GM21786 (cell line): Measurements from ENCODE around the gene CAMTA1.

Experiments used
- ATAC-seq: cut with Tn5 transposase; IDR thresholded peaks from one replicate; pipeline ENCODE4 v1.9.1; 2021; ENCODE audit not compliant: unreplicated experiment

The CAMTA1 gene

GRCh38 chr1:7717748-7718368, 932.6 kb downstream of the CAMTA1 start:
- no peak for ATAC-seq

- no peak for ATAC-seq
Measured at GRCh38 chr1:7719468-7720094, 934.3 kb downstream of the CAMTA1 start.

GRCh38 chr1:7721940-7722669, 936.9 kb downstream of the CAMTA1 start:
- ATAC-seq: no peak

GRCh38 chr1:7722670-7723012, 937.4 kb downstream of the CAMTA1 start:
- no peak for ATAC-seq

- no peak for ATAC-seq
Measured at GRCh38 chr1:7726623-7727022, 941.4 kb downstream of the CAMTA1 start.

GRCh38 chr1:7727809-7728471, 942.7 kb downstream of the CAMTA1 start:
- no peak for ATAC-seq

GRCh38 chr1:7729761-7730160, 944.5 kb downstream of the CAMTA1 start:
- no peak for ATAC-seq

- ATAC-seq: no peak
Measured at GRCh38 chr1:7732331-7732730, 947.1 kb downstream of the CAMTA1 start.

- ATAC-seq: no peak
Measured at GRCh38 chr1:7733276-7733675, 948.0 kb downstream of the CAMTA1 start.

- no peak for ATAC-seq
Measured at GRCh38 chr1:7738044-7738443, 952.8 kb downstream of the CAMTA1 start.

GRCh38 chr1:7743346-7743745, 958.1 kb downstream of the CAMTA1 start:
- ATAC-seq: no peak

GRCh38 chr1:7744882-7745281, 959.6 kb downstream of the CAMTA1 start:
- no peak for ATAC-seq

- no peak for ATAC-seq
Measured at GRCh38 chr1:7745783-7746182, 960.5 kb downstream of the CAMTA1 start.

- no peak for ATAC-seq
Measured at GRCh38 chr1:7747605-7748004, 962.4 kb downstream of the CAMTA1 start.

- ATAC-seq: no peak
Measured at GRCh38 chr1:7749126-7749525, 963.9 kb downstream of the CAMTA1 start.

- no peak for ATAC-seq
Measured at GRCh38 chr1:7751174-7751573, 965.9 kb downstream of the CAMTA1 start.

GRCh38 chr1:7752512-7753417, 967.5 kb downstream of the CAMTA1 start:
- ATAC-seq: no peak

- ATAC-seq: no peak
Measured at GRCh38 chr1:7753641-7754040, 968.4 kb downstream of the CAMTA1 start.

GRCh38 chr1:7754234-7754633, 969.0 kb downstream of the CAMTA1 start:
- no peak for ATAC-seq

GRCh38 chr1:7755448-7755847, 970.2 kb downstream of the CAMTA1 start:
- ATAC-seq: no peak

- no peak for ATAC-seq
Measured at GRCh38 chr1:7760245-7760644, 975.0 kb downstream of the CAMTA1 start.
